Nephron (organoid): Measurements from ENCODE around the gene PTGES3.
"Not testable (repeated sequence)": the region's sequence is repeated elsewhere in the genome, so short reads cannot be mapped to it uniquely, and the experiment has no call there.

Source experiments
- H3K27ac Mint-ChIP-seq, 3 experiments: 2 replicates each; pipeline ENCODE4 v1.8.0; 2020; ENCODE audit warnings: mixed read lengths in 3 of 3, mild to moderate bottlenecking in 2 of 3, moderate library complexity in 1 of 3
- H3K27me3 Mint-ChIP-seq: 2 replicates; pipeline ENCODE4 v1.8.0; 2021; ENCODE audit warnings: low read depth, mild to moderate bottlenecking, moderate library complexity, mixed read lengths
- H3K36me3 Mint-ChIP-seq: 2 replicates; pipeline ENCODE4 v1.8.0; 2020; ENCODE audit warnings: low read depth, mixed read lengths
- H3K4me1 Mint-ChIP-seq: 2 replicates; pipeline ENCODE4 v1.8.0; 2020; ENCODE audit warnings: mixed read lengths
- H3K4me3 Mint-ChIP-seq, 3 experiments: 2 replicates each; pipeline ENCODE4 v1.8.0; 2020; ENCODE audit warnings: mild to moderate bottlenecking in 3 of 3, mixed read lengths in 3 of 3, moderate library complexity in 2 of 3
- H3K9me3 Mint-ChIP-seq: 2 replicates; pipeline ENCODE4 v1.8.0; 2020; ENCODE audit warnings: mixed read lengths
- CTCF ChIP-seq, 3 experiments: fragments of 200-600 bp; sonication (generic); IDR thresholded peaks; one replicate each; pipeline ENCODE4 v1.5.0; 2021; ENCODE audit warnings: antibody characterized with exemption in 3 of 3; ENCODE audit not compliant: unreplicated experiment in 3 of 3

The PTGES3 gene

GRCh38 chr12:56658921-56659320 is 29.2 kb downstream of the PTGES3 start:
- TF ChIP-seq CTCF (IDR thresholded peaks at IDR 0.05; ENCODE audit: unreplicated experiment in 3 of 3): no peak
- H3K36me3 Mint-ChIP-seq: peaks cover 21% of the 10 kb centered on the region
- no peak overlapping the region for H3K4me3 Mint-ChIP-seq
- H3K9me3 Mint-ChIP-seq: peaks cover 11% of the 10 kb centered on the region
- H3K27ac Mint-ChIP-seq: no peak overlapping the region
- H3K4me1 Mint-ChIP-seq: no peaks in the 10 kb centered on the region
- no peaks in the 10 kb centered on the region for H3K27me3 Mint-ChIP-seq

GRCh38 chr12:56657416-56658379 is 30.4 kb downstream of the PTGES3 start:
- no peak overlapping the region for H3K4me3 Mint-ChIP-seq
- peaks cover 21% of the 10 kb centered on the region for H3K9me3 Mint-ChIP-seq
- no peaks in the 10 kb centered on the region for H3K4me1 Mint-ChIP-seq
- H3K27me3 Mint-ChIP-seq: no peaks in the 10 kb centered on the region
- peaks cover 22% of the 10 kb centered on the region for H3K36me3 Mint-ChIP-seq
- H3K27ac Mint-ChIP-seq: no peak overlapping the region
- TF ChIP-seq CTCF (IDR thresholded peaks at IDR 0.05; ENCODE audit: unreplicated experiment in 3 of 3): no peak

GRCh38 chr12:56653781-56654180 is 34.3 kb downstream of the PTGES3 start:
- H3K9me3 Mint-ChIP-seq: peaks cover 24% of the 10 kb centered on the region
- not testable (repeated sequence) for H3K4me1 Mint-ChIP-seq, H3K27me3 Mint-ChIP-seq, H3K4me3 Mint-ChIP-seq, H3K27ac Mint-ChIP-seq
- peaks cover 28% of the 10 kb centered on the region for H3K36me3 Mint-ChIP-seq

GRCh38 chr12:56648023-56648422 is 40.1 kb downstream of the PTGES3 start:
- H3K9me3 Mint-ChIP-seq, H3K27me3 Mint-ChIP-seq, H3K27ac Mint-ChIP-seq: not testable (repeated sequence)
- peaks cover 31% of the 10 kb centered on the region for H3K36me3 Mint-ChIP-seq
- H3K4me3 Mint-ChIP-seq: peak overlapping the region in 1 of 3 experiments; percentile 32
- peaks cover 18% of the 10 kb centered on the region for H3K4me1 Mint-ChIP-seq

- no peak for TF ChIP-seq CTCF (IDR thresholded peaks at IDR 0.05; ENCODE audit: unreplicated experiment in 3 of 3)
- peaks cover 18% of the 10 kb centered on the region for H3K4me1 Mint-ChIP-seq
- peak within 1 kb of the TSS; percentile 90 to 98 (median 98) for H3K27ac Mint-ChIP-seq
- no peaks in the 10 kb centered on the region for H3K9me3 Mint-ChIP-seq
- peak within 1 kb of the TSS; percentile 83 to 100 (median 99) for H3K4me3 Mint-ChIP-seq
- H3K27me3 Mint-ChIP-seq: no peaks in the 10 kb centered on the region
- peaks cover 41% of the 10 kb centered on the region for H3K36me3 Mint-ChIP-seq
These were observed 42.2 kb downstream of the PTGES3 start, which contains the start of gene ATP5F1B for GRCh38 chr12:56645717-56646446. TSS of gene ATP5F1B (minus strand) at chr12:56645984. CDS start at chr12:56645963, 21 bp downstream.

GRCh38 chr12:56645201-56645716 is 42.8 kb downstream of the PTGES3 start:
- Mint-ChIP-seq H3K4me1 (peaks cover 18% of the 10 kb centered on the region), H3K36me3 (peaks cover 46% of the 10 kb centered on the region), H3K27me3 (no peaks in the 10 kb centered on the region), H3K27ac (peak overlapping the region; percentile 90 to 98 (median 98)), H3K9me3 (no peaks in the 10 kb centered on the region), H3K4me3 (peak overlapping the region; percentile 83 to 100 (median 99))
- TF ChIP-seq CTCF (IDR thresholded peaks at IDR 0.05; ENCODE audit: unreplicated experiment in 3 of 3): no peak
